GM15510 (cell line): ENCODE measurements around the gene TAX1BP1.

Experiments used
- POLR2A ChIP-seq: IDR thresholded peaks from 3 replicates; pipeline ENCODE4 v1.6.1; 2011; ENCODE audit warnings: borderline replicate concordance; ENCODE audit not compliant: insufficient read length; ENCODE audit errors: extremely low read depth

The TAX1BP1 gene

DNA sequence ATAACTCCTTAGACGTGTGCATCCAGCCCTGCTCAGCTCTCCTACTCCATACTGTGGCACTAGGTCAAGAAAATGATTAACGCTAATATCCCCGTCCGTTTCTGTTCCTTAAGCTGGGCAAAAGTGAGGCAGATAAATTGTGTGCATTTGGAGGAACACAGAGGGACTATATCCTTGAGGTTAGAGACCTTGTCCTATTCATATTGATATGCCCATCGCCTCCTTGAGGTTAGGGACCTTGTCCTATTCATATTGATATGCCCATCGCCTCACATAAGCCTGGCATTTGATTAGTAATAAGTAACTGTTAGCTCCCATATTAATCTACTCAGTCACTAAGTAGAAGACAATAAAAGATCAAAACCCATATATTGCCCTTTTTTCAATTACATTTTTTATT, 12.9 kb upstream of the TAX1BP1 start:
- no peak for TF ChIP-seq POLR2A

DNA sequence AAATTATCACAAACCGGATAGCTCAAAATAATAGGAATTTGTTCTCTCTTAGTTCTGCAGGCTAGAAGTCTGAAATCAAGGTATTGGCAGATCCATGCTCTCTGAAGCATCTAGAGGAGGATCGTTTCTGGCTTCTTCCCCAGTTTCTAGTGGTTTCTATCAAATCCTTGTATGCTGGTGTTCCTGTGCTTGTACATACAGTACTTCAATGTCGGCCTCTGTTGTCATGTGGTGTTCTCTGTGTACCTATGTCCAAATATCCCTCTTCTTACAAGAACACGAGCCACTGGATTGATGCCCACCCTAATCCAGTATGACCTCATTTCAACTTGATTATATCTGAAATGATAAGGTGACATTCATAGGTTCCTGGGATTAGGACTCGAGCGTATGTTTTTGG, 9.8 kb upstream of the TAX1BP1 start:
- no peak for TF ChIP-seq POLR2A

DNA sequence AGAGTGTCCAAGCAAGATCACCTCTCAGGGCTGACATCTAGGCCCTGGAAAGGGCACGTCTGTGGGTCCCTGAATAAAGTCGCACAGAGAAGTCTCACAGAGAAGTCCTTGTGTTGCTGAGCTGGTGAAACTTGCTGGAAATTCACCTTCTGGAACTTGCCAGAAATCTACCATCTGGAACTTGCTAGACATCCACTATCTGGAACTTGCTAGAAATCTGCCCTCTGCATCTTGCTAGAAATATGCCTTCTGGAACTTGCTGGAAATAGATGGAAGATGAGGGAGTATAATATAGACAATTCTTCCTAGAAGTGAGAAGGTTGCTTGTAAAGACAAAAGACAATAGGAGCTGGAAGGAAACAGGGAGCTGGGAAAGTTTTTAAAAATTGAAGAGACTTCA, 5.4 kb upstream of the TAX1BP1 start:
- TF ChIP-seq POLR2A = no peak

DNA sequence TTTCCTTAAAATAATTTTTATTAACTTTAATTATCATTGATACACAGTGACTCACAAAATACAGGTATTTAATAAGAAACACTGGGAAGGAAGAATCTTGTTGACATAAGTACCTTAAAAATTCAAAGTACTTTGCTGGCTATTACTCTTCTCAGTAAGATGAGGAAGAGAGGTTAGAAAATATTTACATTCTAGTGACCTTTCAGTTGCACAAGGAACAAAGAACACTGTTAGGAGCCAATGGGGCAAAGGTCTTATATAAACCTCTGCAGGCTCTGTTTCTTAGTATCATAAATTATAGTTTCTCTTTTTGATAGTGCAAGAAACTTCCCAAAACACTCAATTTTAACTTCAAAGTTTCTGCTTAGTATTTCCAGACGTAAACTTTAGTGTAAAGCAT, 4.8 kb upstream of the TAX1BP1 start:
- TF ChIP-seq POLR2A = no peak

DNA sequence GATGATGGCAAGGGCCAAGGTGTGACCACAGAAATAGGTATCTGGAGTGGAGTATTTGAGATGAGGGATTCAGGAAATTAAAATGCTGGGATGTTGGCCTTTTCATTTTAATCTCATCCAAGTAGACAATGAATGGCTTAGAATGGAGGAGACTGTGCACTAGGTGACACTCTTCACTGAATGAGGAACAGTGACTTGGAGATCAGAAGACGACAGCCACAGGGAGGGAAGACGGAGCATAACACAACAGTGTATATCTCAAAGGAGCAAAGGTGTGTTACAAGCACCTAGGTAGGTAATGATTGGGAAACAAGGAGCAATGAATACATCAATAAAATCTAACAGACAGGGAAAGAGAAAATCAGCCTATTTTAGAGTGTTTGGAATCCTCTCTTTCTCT, 4.1 kb upstream of the TAX1BP1 start:
- no peak for TF ChIP-seq POLR2A

DNA sequence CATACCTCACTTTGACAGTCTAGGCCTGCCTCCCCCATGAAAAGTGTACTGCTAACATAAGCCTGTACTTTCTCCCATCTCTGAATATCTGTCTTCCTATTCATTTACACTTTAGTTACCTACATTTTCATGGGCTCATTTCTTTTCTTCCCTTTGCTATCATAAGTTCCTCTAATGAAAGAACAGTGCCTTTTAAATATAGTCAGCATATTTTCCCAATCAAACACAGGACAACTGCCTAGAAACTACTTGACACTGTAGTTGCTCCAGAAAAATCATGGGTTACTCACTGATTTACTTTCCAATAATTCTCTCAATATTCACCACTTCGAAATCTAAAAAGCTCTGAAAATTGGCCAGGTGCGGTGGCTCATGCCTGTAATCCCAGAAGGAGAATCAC, 2.8 kb upstream of the TAX1BP1 start:
- no peak for TF ChIP-seq POLR2A

DNA sequence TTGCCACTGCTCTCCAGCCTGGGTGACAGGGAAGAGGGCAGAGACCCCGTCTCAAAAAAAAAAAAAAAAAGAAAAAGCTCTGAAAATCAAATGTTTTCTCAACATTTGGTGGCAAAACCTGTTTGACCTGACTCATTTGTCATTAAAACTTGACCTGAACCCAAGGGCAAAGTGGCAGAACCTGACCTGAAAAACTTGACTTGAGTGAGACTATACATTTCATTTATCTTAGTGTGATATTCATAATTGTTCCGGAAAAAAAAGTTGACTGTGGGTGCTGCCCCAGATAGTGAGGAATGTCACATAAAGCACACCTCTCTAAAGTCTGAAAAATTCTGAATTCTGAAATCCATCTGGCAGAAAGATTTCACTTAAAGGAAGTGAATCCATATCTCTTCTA, 2.3 kb upstream of the TAX1BP1 start:
- TF ChIP-seq POLR2A = no peak

DNA sequence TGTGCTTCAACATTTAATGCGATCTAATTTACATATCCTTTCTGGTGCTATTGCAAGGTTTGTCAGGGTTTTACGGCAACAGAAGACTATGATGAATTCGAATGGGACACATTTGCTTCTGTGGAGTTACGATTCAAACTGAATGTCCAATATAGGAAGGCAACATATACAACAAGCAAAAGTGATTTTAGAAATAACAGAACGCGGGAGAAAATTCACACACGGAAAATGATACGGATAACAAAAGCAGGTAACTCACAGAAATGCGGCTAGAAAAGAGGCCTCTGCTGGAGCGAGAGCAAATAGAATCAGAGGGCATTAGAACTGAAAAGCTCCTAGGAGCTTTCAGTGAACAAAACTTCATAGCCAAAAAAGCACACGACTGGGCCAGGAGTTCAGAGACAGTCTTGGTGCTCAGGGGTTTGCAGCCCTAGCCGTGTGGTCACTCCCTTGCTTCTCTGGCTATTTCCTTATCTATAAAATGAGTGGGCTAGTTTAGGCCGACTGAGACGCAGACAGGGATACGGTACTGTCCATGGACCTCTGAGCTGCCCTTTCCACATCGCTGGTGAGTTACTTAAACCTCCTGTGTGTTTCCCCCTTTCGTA, 557 bp upstream of the TAX1BP1 start:
- no peak for TF ChIP-seq POLR2A

DNA sequence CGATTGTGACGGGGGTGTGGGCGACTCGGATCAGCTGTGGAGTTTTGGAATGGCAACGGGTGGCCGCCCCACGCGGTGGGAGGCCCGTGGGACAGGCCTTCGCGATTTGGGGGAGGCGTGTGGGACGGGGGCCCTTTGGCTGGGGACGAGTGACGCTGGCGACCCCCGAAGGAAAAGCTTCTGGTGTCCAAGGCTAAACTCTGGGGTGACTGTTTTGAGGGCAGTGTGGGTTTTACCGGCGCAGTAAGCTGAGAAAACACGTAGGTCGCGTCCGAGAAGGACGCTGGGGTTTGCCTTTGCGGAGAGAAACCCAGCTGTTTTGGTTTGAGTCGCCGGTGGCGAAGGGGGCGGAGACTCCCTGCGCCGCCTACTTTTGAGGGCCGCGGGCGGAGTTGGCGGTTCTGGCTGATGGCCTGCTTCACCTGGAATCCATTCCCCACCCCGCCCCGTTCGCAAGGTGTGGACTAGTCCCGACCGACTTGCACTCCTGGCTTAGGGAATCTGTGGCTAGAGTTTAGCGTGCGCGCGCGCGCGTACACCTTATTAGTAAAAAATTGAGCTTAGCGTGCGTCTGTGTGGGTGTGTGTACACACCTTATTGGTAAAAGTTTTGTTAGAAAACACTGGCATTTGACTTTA, 606 bp downstream of the TAX1BP1 start:
- peak; percentile 53 for TF ChIP-seq POLR2A

DNA sequence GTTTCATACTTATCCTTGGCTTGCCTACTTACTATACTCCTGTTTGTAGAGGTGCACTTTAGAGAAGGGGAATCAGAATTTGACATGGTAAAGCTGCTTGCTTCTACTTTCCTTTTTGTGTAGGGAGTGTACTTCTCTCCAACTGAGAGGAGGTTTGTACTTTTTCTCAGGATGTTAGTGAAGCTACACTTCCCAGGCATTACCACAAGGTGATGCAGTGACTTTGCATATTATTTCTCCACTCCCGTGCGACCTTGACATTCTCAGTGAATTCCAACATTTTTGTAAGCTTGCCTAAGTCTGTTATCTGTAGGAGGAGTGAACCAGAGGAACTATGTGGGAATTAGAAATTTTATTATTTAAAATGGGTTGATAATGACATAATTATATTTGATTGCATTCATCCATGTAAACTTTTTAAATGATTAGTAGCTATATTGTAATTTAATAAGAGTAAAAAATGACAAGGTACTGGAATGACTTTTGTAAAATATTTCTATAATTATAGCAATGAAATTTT, 5.2 kb downstream of the TAX1BP1 start:
- no peak for TF ChIP-seq POLR2A

DNA sequence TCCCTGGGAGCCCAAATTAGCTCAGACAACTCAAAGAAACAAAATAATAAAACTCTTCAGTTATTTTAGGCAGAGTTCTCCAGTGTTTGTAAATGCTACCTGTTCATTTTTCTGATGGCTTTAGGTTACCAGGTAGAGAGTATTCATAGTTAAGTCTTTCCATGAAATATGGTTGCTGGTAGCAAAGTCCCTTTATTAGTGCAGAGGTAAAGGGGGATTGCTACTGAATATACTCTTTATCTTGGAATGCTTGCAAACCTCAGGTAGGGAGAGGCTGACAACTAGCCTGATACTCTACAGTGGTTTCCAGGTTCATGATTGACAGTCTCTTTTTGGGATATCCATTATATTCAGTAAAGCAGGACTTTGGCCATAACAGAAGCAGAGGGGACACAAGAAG, 6.5 kb downstream of the TAX1BP1 start:
- no peak for TF ChIP-seq POLR2A

DNA sequence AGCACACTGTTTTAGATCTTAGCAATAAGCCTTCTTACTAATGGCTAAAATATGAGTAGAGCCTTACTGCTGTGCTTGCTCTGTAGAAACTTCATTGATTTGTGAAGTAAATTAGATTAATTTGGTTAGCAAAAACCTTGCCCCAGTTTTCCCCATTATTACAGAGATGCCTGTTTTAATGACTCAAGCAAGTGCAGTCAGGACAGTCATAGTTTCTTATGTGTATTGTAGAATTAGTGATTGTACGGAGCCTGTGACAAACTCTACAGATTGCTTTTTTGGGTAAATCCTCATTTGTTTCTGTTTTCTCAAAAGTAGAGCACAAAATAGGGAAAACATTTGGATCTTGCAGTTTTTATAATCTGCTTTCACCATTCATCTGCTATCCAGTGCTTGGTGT, 7.0 kb downstream of the TAX1BP1 start:
- TF ChIP-seq POLR2A = no peak

DNA sequence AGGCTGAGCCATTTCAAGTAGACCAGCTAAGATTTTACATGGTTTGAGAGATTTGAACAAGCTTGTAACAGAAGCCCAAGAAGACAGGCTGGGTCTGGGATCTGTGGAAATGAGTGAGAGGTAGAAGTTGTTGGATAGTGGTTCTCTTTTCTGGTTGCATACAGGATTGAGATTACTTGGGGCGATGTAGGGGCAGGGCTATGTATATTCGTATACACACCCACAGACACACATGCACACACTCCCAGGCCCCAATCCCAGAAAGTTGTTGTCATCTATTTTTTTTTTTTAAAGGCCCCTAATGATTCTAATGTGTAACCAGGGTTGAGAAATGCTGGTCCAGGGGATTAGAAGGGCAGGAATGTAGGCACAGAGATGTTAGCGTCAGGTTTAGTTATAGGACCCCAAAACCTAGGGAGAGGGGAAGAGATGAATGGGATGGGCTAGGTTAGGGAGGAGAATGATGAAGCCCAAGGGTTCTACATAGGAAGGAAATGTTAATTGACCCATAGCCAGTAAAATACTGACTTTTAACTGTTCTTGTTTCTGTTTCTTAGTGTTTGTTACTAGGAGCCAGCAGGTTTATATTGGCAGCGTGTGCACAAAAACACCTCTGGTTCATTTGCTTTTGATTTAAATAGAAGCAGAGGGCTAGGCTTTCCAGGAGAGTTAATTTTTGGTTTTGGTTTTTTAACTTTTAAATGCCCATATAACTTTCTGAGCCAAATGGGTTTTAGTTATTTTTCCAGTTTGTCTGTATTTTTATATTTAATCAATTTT, 7.8 kb downstream of the TAX1BP1 start:
- no peak for TF ChIP-seq POLR2A

DNA sequence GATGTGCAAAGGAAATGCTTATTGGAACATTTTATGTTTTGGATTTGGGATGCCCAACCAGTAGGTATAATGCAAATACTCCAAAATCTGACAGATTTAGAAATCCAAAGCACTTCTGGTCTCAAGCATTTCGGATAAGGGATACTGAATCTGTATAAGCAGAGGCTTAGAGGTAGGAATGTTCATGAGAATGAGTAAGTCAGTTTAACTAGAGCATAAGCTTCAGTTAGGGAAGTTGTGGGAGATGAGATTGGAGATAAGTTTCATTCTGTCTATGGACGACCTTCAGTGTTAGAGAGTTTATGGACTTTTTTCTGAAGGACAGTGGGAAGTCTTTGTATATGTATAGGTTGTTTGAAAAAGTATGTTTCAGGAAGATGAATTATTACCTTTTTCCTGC, 10.4 kb downstream of the TAX1BP1 start:
- TF ChIP-seq POLR2A = no peak

DNA sequence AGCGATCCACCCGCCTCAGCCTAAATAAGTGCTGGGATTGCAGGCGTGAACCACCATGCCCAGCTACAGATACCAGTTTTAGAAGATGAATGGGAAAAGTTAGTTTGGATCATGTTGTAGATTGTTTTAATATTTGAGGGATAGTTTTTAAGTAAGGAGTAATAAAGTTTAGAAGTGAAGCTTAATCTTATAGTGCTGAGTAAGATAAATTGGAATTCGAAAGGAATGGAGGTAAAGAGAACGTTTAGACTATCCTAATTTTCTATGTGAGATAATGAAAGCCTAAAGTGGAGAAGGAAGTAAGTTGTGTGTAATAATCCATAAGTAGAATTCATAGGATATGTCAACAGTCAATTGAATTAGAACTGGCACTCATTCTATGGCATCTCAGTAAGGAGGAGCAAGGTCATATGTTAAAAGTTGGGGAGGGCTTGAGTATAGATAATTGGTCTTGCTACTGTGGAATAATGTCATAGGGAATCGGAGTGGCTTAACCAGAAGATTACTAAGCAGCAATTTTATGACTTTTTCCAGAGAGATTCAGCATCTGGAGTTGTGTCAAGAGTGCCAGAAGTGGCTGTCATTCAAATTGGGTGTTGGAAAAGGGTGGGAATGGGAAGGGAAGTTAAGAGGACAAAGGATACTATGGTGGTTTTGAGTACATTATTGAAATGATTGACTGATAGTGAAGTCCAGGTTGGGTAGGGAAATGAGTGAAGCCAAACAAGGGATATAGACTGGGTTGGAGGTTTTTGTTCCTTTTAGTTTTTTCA, 12.1 kb downstream of the TAX1BP1 start:
- TF ChIP-seq POLR2A = no peak
